Adrenal gland (tissue), 5 donors: Measurements from ENCODE around the gene MARVELD2.
"Not testable (repeated sequence)": the region's sequence is repeated elsewhere in the genome, so short reads cannot be mapped to it uniquely, and the experiment has no call there.

Experiments used
- CTCF ChIP-seq, 6 experiments: fragments of 450-650 bp in 4 of 6; fragments of 200-600 bp in 2 of 6; sonication (generic) in 1 of 6; IDR thresholded peaks; 1 replicate in 5 of 6; 2 replicates in 1 of 6; pipeline versions ENCODE4 v1.5.1 to v1.8.0; 2016 to 2021; ENCODE audit warnings: antibody characterized with exemption in 6 of 6, mild to moderate bottlenecking in 2 of 6, moderate library complexity in 1 of 6
- POLR2A ChIP-seq, 2 donors: fragments of 450-650 bp; IDR thresholded peaks; one replicate each; pipeline ENCODE4 v1.6.1; 2017; ENCODE audit warnings: antibody characterized with exemption in 2 of 2, mild to moderate bottlenecking in 2 of 2, moderate library complexity in 1 of 2
- donor health status: DM: no; HTN: no; CAD: no.

GRCh38 chr5:69478296-69478695 lies 63.4 kb downstream of the MARVELD2 start:
- not testable (repeated sequence) for TF ChIP-seq CTCF, POLR2A (IDR thresholded peaks at IDR 0.05)
